ENCODE measurements around the gene TACR1.

The TACR1 gene

GRCh38 chr2:75012080-75012479, 187.2 kb downstream of the TACR1 start:
- no peak for DNase-seq (ENCODE audit: extremely low read depth, low read depth)
- no peak for TF ChIP-seq CTCF (IDR thresholded peaks at IDR 0.05; ENCODE audit: low read depth, low read length)

- DNase-seq (ENCODE audit: extremely low read depth, low read depth) = no peak
- TF ChIP-seq CTCF (IDR thresholded peaks at IDR 0.05; ENCODE audit: low read depth, low read length) = no peak
Measured at GRCh38 chr2:75010571-75010970, 188.7 kb downstream of the TACR1 start.

GRCh38 chr2:75007819-75008218, 191.5 kb downstream of the TACR1 start:
- DNase-seq (ENCODE audit: extremely low read depth, low read depth) = no peak
- TF ChIP-seq CTCF (IDR thresholded peaks at IDR 0.05; ENCODE audit: low read depth, low read length) = no peak

- TF ChIP-seq CTCF (IDR thresholded peaks at IDR 0.05; ENCODE audit: low read depth, low read length) = no peak
- DNase-seq (ENCODE audit: extremely low read depth, low read depth) = no peak
Measured at GRCh38 chr2:75007061-75007460, 192.3 kb downstream of the TACR1 start.

- TF ChIP-seq CTCF (IDR thresholded peaks at IDR 0.05; ENCODE audit: low read depth, low read length) = no peak
- no peak for DNase-seq (ENCODE audit: extremely low read depth, low read depth)
Measured at GRCh38 chr2:75006041-75006440, 193.3 kb downstream of the TACR1 start.

GRCh38 chr2:75003773-75004172, 195.5 kb downstream of the TACR1 start:
- no peak for TF ChIP-seq CTCF (IDR thresholded peaks at IDR 0.05; ENCODE audit: low read depth, low read length)
- DNase-seq (ENCODE audit: extremely low read depth, low read depth) = no peak

- TF ChIP-seq CTCF (IDR thresholded peaks at IDR 0.05; ENCODE audit: low read depth, low read length) = no peak
- no peak for DNase-seq (ENCODE audit: extremely low read depth, low read depth)
Measured at GRCh38 chr2:75003276-75003675, 196.0 kb downstream of the TACR1 start.
